Neural cell (in vitro differentiated cells): ENCODE measurements around the gene BRD7. TPM values are rescaled to one million over a fixed set of nuclear protein-coding genes. Genes with fewer than 3 reads are reported as not detected.
A peak's percentile ranks its signal among the peaks of the same experiment; 100 is the strongest.

Experiments
- H2AFZ ChIP-seq: fragments of 200-600, 300-800 bp; sonication (generic), shearing (Covaris generic); 2 replicates; pipeline ENCODE4 v1.6.0; 2014; ENCODE audit warnings: low read depth, mild to moderate bottlenecking, antibody characterized with exemption, low read length, moderate library complexity
- H3F3A ChIP-seq: fragments of 200-600 bp; shearing (Covaris generic); 2 replicates; pipeline ENCODE4 v1.6.1; 2016; ENCODE audit warnings: mild to moderate bottlenecking, moderate library complexity, mixed read lengths, antibody characterized with exemption, low read length; ENCODE audit not compliant: insufficient read depth, poor library complexity, severe bottlenecking
- H3K27ac ChIP-seq: fragments of 200-600, 300-800 bp; sonication (generic), shearing (Covaris generic); 2 replicates; pipeline ENCODE4 v1.5.1; 2014; ENCODE audit warnings: mild to moderate bottlenecking, low read length, moderate library complexity
- H3K27me3 ChIP-seq: fragments of 300-800, 200-600 bp; sonication (generic), shearing (Covaris generic); 2 replicates; pipeline ENCODE4 v1.6.0; 2014; ENCODE audit warnings: mild to moderate bottlenecking, low read depth, low read length, moderate library complexity; ENCODE audit not compliant: insufficient read depth
- H3K36me3 ChIP-seq: fragments of 300-800, 200-600 bp; sonication (generic), shearing (Covaris generic); 2 replicates; pipeline ENCODE4 v1.5.1; 2014; ENCODE audit warnings: mild to moderate bottlenecking, antibody characterized with exemption, low read length, moderate library complexity; ENCODE audit not compliant: insufficient read depth
- H3K4me2 ChIP-seq: fragments of 300-800, 200-600 bp; sonication (generic), shearing (Covaris generic); 2 replicates; pipeline ENCODE4 v1.6.0; 2014; ENCODE audit warnings: mild to moderate bottlenecking, low read length
- H3K4me3 ChIP-seq: fragments of 300-800, 200-600 bp; sonication (generic), shearing (Covaris generic); 2 replicates; pipeline ENCODE4 v1.5.1; 2014; ENCODE audit warnings: mild to moderate bottlenecking, low read length, moderate library complexity
- H3K79me2 ChIP-seq: fragments of 200-600 bp; shearing (Covaris generic); replicated peaks from 2 replicates; pipeline ENCODE4 v1.6.0; 2014; ENCODE audit warnings: mild to moderate bottlenecking, low read length, moderate library complexity; ENCODE audit not compliant: insufficient read depth
- H3K9ac ChIP-seq: fragments of 300-800, 200-600 bp; sonication (generic), shearing (Covaris generic); 2 replicates; pipeline ENCODE4 v1.6.1; 2016; ENCODE audit warnings: mild to moderate bottlenecking, low read length, mixed read lengths
- H3K9me2 ChIP-seq: fragments of 200-600 bp; shearing (Covaris generic); 2 replicates; pipeline ENCODE4 v1.6.1; 2016; ENCODE audit warnings: mild to moderate bottlenecking, low read length, mixed read lengths; ENCODE audit not compliant: insufficient read depth
- H3K9me3 ChIP-seq: fragments of 200-600, 300-800 bp; sonication (generic), shearing (Covaris generic); 2 replicates; pipeline ENCODE4 v1.6.1; 2016; ENCODE audit warnings: mild to moderate bottlenecking, mixed run types, low read length, moderate library complexity, mixed read lengths
- H4K20me1 ChIP-seq: fragments of 200-600 bp; shearing (Covaris generic); 2 replicates; pipeline ENCODE4 v1.6.1; 2016; ENCODE audit warnings: mild to moderate bottlenecking, mixed run types; ENCODE audit not compliant: insufficient read depth
- EP300 ChIP-seq: fragments of 450-650 bp; conservative IDR thresholded peaks from 2 replicates; pipeline ENCODE4 v1.6.1; 2014; ENCODE audit warnings: antibody characterized with exemption, mild to moderate bottlenecking, moderate library complexity; ENCODE audit not compliant: poor library complexity, severe bottlenecking
- EZH2 ChIP-seq: fragments of 200-600, 300-800 bp; shearing (Covaris generic), sonication (generic); IDR thresholded peaks from 2 replicates; pipeline ENCODE4 v1.6.1; 2014; ENCODE audit warnings: antibody characterized with exemption, low read length, borderline replicate concordance, mild to moderate bottlenecking; ENCODE audit not compliant: insufficient read depth, poor library complexity, severe bottlenecking
- MXI1 ChIP-seq: fragments of 450-650 bp; conservative IDR thresholded peaks from 2 replicates; pipeline ENCODE4 v1.6.1; 2014; ENCODE audit warnings: antibody characterized with exemption, mild to moderate bottlenecking; ENCODE audit not compliant: poor library complexity, severe bottlenecking
- POLR2AphosphoS5 ChIP-seq: IDR thresholded peaks from 2 replicates; pipeline ENCODE4 v1.6.1; 2012
- RAD21 ChIP-seq: fragments of 450-650 bp; conservative IDR thresholded peaks from 2 replicates; pipeline ENCODE4 v1.6.1; 2014; ENCODE audit warnings: antibody characterized with exemption, mild to moderate bottlenecking, moderate library complexity
- SMC3 ChIP-seq: fragments of 450-650 bp; conservative IDR thresholded peaks from 2 replicates; pipeline ENCODE4 v1.6.1; 2014; ENCODE audit warnings: antibody characterized with exemption, mild to moderate bottlenecking, moderate library complexity; ENCODE audit not compliant: poor library complexity
- TAF1 ChIP-seq: IDR thresholded peaks from 2 replicates; pipeline ENCODE4 v1.6.1; 2012; ENCODE audit warnings: low read depth
- polyA plus RNA-seq: library from polyadenylated mRNA; depleted of rRNA; stranded (reverse); fragments of >200 nt; gene quantifications from 2 replicates; pipeline ENCODE4 v1.2.3, GENCODE V29; 2014
- TF ChIP-seq, protein P1 (sequence below): fragments of 450-650 bp; IDR thresholded peaks from 2 replicates; pipeline ENCODE4 v1.5.1; 2014; ENCODE audit warnings: antibody characterized with exemption, mild to moderate bottlenecking, moderate library complexity; ENCODE audit not compliant: poor library complexity, severe bottlenecking
- TF ChIP-seq, protein P2 (sequence below): IDR thresholded peaks from 2 replicates; pipeline ENCODE4 v1.6.1; 2012; ENCODE audit warnings: borderline replicate concordance

Gene BRD7
- polyA plus RNA-seq, 1 donor from 2014 or later, result 57.2 TPM

DNA sequence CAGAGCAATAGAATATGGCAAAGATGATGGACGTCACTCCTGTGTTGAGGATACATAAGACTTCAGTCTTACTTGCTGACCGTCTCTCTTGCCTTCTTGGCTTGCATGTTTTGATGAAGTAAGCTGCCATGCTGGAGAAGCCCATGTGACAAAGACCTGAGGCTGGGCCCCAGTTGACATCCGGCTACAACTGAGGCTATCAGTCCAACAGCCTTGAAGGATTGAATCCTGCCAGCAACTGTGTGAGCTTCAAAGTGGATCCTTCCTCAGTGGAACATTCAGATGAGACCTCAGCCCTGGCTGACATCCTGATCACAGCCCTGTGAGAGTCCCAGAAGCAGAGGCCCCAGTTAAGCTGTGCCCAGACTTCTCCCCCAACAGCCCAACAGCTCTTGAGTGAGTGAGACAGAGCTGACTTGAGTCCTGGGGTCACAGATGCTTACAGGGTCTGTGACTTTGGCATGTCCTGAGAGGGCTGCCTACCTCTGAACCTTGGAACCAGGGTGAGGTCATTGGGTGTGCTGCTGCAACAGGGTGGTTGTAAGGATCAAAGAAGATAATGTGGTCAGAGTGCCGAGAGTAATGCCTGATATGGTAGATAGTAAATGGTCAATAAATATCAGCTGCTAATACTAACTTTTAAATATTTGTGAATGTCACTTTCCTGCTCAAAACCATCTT, 2.4 kb upstream of the BRD7 start:
- Histone ChIP-seq H3K4me3 (no peak overlapping the region), H3K9me3 (no peaks in the 10 kb centered on the region), H3K9me2 (no peaks in the 10 kb centered on the region), H4K20me1 (no peaks in the 10 kb centered on the region), H3K79me2 (peaks cover 21% of the 10 kb centered on the region), H3F3A (no peaks in the 10 kb centered on the region), H3K9ac (no peak overlapping the region), H3K27me3 (no peaks in the 10 kb centered on the region), H3K27ac (no peak overlapping the region), H2AFZ (no peak overlapping the region), H3K4me2 (no peak overlapping the region), H3K36me3 (no peaks in the 10 kb centered on the region)
- no peak for TF ChIP-seq MXI1

DNA sequence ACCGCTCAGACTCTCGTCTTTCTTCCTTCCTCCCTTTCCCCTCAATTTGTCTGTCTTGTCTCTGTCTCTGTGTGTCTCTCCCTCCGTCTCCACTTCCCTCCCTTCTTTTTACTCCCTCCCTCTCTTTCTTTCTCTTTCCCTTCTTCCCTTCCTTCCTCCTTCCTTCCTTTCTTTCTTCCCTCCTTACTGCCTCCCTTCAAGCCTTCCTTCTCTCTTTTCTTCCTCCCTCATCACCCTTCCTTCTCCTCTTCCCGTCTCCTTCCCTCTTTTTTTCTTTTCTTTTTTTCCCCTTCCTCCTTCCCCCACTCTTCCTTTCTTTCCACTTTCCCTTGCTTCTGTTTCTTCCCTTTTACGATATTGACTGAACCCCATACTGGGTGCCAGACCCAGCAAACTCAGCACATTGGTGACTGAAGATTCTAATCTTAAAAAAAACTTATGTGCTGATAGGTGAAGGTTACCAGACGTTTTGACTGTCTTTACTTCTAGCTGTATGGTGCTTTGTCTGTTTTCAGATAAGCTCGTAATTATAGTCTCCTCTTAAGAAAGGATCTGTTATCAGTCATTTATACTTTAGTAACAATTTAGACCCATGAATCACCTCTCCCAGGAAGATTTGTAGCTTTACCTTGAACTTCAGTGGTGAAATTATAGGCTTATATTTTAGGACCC, 481 bp upstream of the BRD7 start:
- TF ChIP-seq EP300 (no peak), SMC3 (no peak), POLR2AphosphoS5 (no peak), TAF1 (no peak), EZH2 (no peak), MXI1 (no peak), RAD21 (no peak)
- TF ChIP-seq, protein P1, sequence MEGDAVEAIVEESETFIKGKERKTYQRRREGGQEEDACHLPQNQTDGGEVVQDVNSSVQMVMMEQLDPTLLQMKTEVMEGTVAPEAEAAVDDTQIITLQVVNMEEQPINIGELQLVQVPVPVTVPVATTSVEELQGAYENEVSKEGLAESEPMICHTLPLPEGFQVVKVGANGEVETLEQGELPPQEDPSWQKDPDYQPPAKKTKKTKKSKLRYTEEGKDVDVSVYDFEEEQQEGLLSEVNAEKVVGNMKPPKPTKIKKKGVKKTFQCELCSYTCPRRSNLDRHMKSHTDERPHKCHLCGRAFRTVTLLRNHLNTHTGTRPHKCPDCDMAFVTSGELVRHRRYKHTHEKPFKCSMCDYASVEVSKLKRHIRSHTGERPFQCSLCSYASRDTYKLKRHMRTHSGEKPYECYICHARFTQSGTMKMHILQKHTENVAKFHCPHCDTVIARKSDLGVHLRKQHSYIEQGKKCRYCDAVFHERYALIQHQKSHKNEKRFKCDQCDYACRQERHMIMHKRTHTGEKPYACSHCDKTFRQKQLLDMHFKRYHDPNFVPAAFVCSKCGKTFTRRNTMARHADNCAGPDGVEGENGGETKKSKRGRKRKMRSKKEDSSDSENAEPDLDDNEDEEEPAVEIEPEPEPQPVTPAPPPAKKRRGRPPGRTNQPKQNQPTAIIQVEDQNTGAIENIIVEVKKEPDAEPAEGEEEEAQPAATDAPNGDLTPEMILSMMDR, result no peak
- TF ChIP-seq, protein P2, sequence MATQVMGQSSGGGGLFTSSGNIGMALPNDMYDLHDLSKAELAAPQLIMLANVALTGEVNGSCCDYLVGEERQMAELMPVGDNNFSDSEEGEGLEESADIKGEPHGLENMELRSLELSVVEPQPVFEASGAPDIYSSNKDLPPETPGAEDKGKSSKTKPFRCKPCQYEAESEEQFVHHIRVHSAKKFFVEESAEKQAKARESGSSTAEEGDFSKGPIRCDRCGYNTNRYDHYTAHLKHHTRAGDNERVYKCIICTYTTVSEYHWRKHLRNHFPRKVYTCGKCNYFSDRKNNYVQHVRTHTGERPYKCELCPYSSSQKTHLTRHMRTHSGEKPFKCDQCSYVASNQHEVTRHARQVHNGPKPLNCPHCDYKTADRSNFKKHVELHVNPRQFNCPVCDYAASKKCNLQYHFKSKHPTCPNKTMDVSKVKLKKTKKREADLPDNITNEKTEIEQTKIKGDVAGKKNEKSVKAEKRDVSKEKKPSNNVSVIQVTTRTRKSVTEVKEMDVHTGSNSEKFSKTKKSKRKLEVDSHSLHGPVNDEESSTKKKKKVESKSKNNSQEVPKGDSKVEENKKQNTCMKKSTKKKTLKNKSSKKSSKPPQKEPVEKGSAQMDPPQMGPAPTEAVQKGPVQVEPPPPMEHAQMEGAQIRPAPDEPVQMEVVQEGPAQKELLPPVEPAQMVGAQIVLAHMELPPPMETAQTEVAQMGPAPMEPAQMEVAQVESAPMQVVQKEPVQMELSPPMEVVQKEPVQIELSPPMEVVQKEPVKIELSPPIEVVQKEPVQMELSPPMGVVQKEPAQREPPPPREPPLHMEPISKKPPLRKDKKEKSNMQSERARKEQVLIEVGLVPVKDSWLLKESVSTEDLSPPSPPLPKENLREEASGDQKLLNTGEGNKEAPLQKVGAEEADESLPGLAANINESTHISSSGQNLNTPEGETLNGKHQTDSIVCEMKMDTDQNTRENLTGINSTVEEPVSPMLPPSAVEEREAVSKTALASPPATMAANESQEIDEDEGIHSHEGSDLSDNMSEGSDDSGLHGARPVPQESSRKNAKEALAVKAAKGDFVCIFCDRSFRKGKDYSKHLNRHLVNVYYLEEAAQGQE, result no peak
- no peak overlapping the region for H3K9ac ChIP-seq

More for the DNA sequence above, 481 bp upstream of the BRD7 start:
- peaks cover 5% of the 10 kb centered on the region for H3K36me3 ChIP-seq
- no peaks in the 10 kb centered on the region for H3K9me3 ChIP-seq
- no peaks in the 10 kb centered on the region for H4K20me1 ChIP-seq
- H3K9me2 ChIP-seq, result no peaks in the 10 kb centered on the region
- no peak overlapping the region for H3K27ac ChIP-seq
- H3K79me2 ChIP-seq, result peaks cover 35% of the 10 kb centered on the region
- no peaks in the 10 kb centered on the region for H3F3A ChIP-seq
- H2AFZ ChIP-seq, result peak overlapping the region; percentile 40
- H3K4me2 ChIP-seq, result no peak overlapping the region
- peak overlapping the region; percentile 52 for H3K4me3 ChIP-seq
- no peaks in the 10 kb centered on the region for H3K27me3 ChIP-seq
